ENCODE data around the gene ST8SIA2. TPM values are rescaled to one million over a fixed set of nuclear protein-coding genes. Genes with fewer than 3 reads are reported as not detected.
"Not testable (repeated sequence)": the region's sequence is repeated elsewhere in the genome, so short reads cannot be mapped to it uniquely, and the experiment has no call there.

The ST8SIA2 gene
- polyA plus RNA-seq, 1 donor from 2014 or later, result not detected

GRCh38 chr15:92471288-92471687 lies 77.6 kb downstream of the ST8SIA2 start:
- Mint-ChIP-seq H3K27me3 (peaks cover 5% of the 10 kb centered on the region), H3K4me1 (no peaks in the 10 kb centered on the region), H3K4me3 (no peak overlapping the region), H3K36me3 (no peaks in the 10 kb centered on the region), H3K27ac (no peak overlapping the region), H3K9me3 (no peaks in the 10 kb centered on the region)

- Mint-ChIP-seq H3K4me3 (no peak overlapping the region), H3K4me1 (no peaks in the 10 kb centered on the region)
Measured at GRCh38 chr15:92473756-92474155, 80.1 kb downstream of the ST8SIA2 start.

GRCh38 chr15:92479730-92480129 lies 86.0 kb downstream of the ST8SIA2 start:
- H3K4me3 Mint-ChIP-seq, H3K9me3 Mint-ChIP-seq, H3K36me3 Mint-ChIP-seq, H3K4me1 Mint-ChIP-seq, H3K27me3 Mint-ChIP-seq, H3K27ac Mint-ChIP-seq: not testable (repeated sequence)

More at GRCh38 chr15:92473756-92474155, 80.1 kb downstream of the ST8SIA2 start:
- Mint-ChIP-seq H3K36me3 (no peaks in the 10 kb centered on the region), H3K9me3 (no peaks in the 10 kb centered on the region), H3K27ac (no peak overlapping the region), H3K27me3 (peaks cover 12% of the 10 kb centered on the region)

- no peaks in the 10 kb centered on the region for H3K4me1 Mint-ChIP-seq
- H3K27ac Mint-ChIP-seq, result no peak overlapping the region
- H3K27me3 Mint-ChIP-seq, result peaks cover 9% of the 10 kb centered on the region
- H3K4me3 Mint-ChIP-seq, result no peak overlapping the region
- peaks cover 0 to 2% (median 0%) of the 10 kb centered on the region in 3 donors for H3K9me3 Mint-ChIP-seq
- H3K36me3 Mint-ChIP-seq, result no peaks in the 10 kb centered on the region
Measured at GRCh38 chr15:92480361-92480760, 86.7 kb downstream of the ST8SIA2 start.

GRCh38 chr15:92485441-92485840 lies 91.8 kb downstream of the ST8SIA2 start:
- H3K9me3 Mint-ChIP-seq, result peaks cover 2 to 10% (median 3%) of the 10 kb centered on the region in 3 donors
- H3K27me3 Mint-ChIP-seq, result no peaks in the 10 kb centered on the region
- H3K27ac Mint-ChIP-seq, result peak overlapping the region in 1 of 3 donors; percentile 3
- no peaks in the 10 kb centered on the region for H3K36me3 Mint-ChIP-seq
- H3K4me1 Mint-ChIP-seq, result no peaks in the 10 kb centered on the region
- H3K4me3 Mint-ChIP-seq, result no peak overlapping the region

- H3K9me3 Mint-ChIP-seq, result peaks cover 0 to 17% (median 6%) of the 10 kb centered on the region in 3 donors
- H3K4me3 Mint-ChIP-seq, result no peak overlapping the region
- H3K27ac Mint-ChIP-seq, result no peak overlapping the region
- no peaks in the 10 kb centered on the region for H3K36me3 Mint-ChIP-seq
- H3K27me3 Mint-ChIP-seq, result peaks cover 4% of the 10 kb centered on the region
- no peaks in the 10 kb centered on the region for H3K4me1 Mint-ChIP-seq
Measured at GRCh38 chr15:92492551-92493115, 99.0 kb downstream of the ST8SIA2 start.

- H3K27me3 Mint-ChIP-seq, result peaks cover 5% of the 10 kb centered on the region
- H3K27ac Mint-ChIP-seq, result no peak overlapping the region
- no peaks in the 10 kb centered on the region for H3K4me1 Mint-ChIP-seq
- H3K36me3 Mint-ChIP-seq, result no peaks in the 10 kb centered on the region
- peaks cover 0 to 13% (median 6%) of the 10 kb centered on the region in 3 donors for H3K9me3 Mint-ChIP-seq
- no peak overlapping the region for H3K4me3 Mint-ChIP-seq
Measured at GRCh38 chr15:92494806-92495336, 101.2 kb downstream of the ST8SIA2 start.

- H3K4me3 Mint-ChIP-seq, result no peak overlapping the region
- no peaks in the 10 kb centered on the region for H3K4me1 Mint-ChIP-seq
- H3K27ac Mint-ChIP-seq, result no peak overlapping the region
- peaks cover 0 to 7% (median 7%) of the 10 kb centered on the region in 3 donors for H3K9me3 Mint-ChIP-seq
- H3K36me3 Mint-ChIP-seq, result no peaks in the 10 kb centered on the region
- H3K27me3 Mint-ChIP-seq, result peaks cover 5% of the 10 kb centered on the region
Measured at GRCh38 chr15:92495446-92495845, 101.8 kb downstream of the ST8SIA2 start.

GRCh38 chr15:92499731-92500530 lies 106.2 kb downstream of the ST8SIA2 start:
- no peak overlapping the region for H3K27ac Mint-ChIP-seq
- H3K27me3 Mint-ChIP-seq, result peaks cover 6% of the 10 kb centered on the region
- no peaks in the 10 kb centered on the region for H3K4me1 Mint-ChIP-seq
- H3K9me3 Mint-ChIP-seq, result peaks cover 0 to 3% (median 0%) of the 10 kb centered on the region in 3 donors
- H3K4me3 Mint-ChIP-seq, result no peak overlapping the region
- H3K36me3 Mint-ChIP-seq, result no peaks in the 10 kb centered on the region

- H3K4me3 Mint-ChIP-seq, result no peak overlapping the region
- H3K36me3 Mint-ChIP-seq, result no peaks in the 10 kb centered on the region
- no peak overlapping the region for H3K27ac Mint-ChIP-seq
- no peaks in the 10 kb centered on the region for H3K4me1 Mint-ChIP-seq
- H3K9me3 Mint-ChIP-seq, result peaks cover 2 to 6% (median 3%) of the 10 kb centered on the region in 3 donors
- peaks cover 3% of the 10 kb centered on the region for H3K27me3 Mint-ChIP-seq
Measured at GRCh38 chr15:92502336-92502735, 108.7 kb downstream of the ST8SIA2 start.

GRCh38 chr15:92502930-92503857 lies 109.5 kb downstream of the ST8SIA2 start:
- Mint-ChIP-seq H3K4me1 (no peaks in the 10 kb centered on the region), H3K36me3 (no peaks in the 10 kb centered on the region), H3K9me3 (peaks cover 2 to 11% (median 6%) of the 10 kb centered on the region in 3 donors), H3K27ac (no peak overlapping the region), H3K4me3 (no peak overlapping the region), H3K27me3 (peaks cover 1% of the 10 kb centered on the region)

GRCh38 chr15:92503889-92504288 lies 110.2 kb downstream of the ST8SIA2 start:
- Mint-ChIP-seq H3K9me3 (peaks cover 2 to 12% (median 6%) of the 10 kb centered on the region in 3 donors), H3K4me3 (no peak overlapping the region), H3K27me3 (peaks cover 1% of the 10 kb centered on the region), H3K27ac (no peak overlapping the region), H3K36me3 (no peaks in the 10 kb centered on the region), H3K4me1 (no peaks in the 10 kb centered on the region)

GRCh38 chr15:92505611-92506010 lies 111.9 kb downstream of the ST8SIA2 start:
- peaks cover 2 to 12% (median 4%) of the 10 kb centered on the region in 3 donors for H3K9me3 Mint-ChIP-seq
- no peaks in the 10 kb centered on the region for H3K4me1 Mint-ChIP-seq
- H3K27me3 Mint-ChIP-seq, result peaks cover 1% of the 10 kb centered on the region
- no peak overlapping the region for H3K4me3 Mint-ChIP-seq
- H3K36me3 Mint-ChIP-seq, result no peaks in the 10 kb centered on the region
- H3K27ac Mint-ChIP-seq, result no peak overlapping the region

GRCh38 chr15:92506506-92506905 lies 112.8 kb downstream of the ST8SIA2 start:
- no peak overlapping the region for H3K4me3 Mint-ChIP-seq
- no peaks in the 10 kb centered on the region for H3K4me1 Mint-ChIP-seq
- H3K27me3 Mint-ChIP-seq, result no peaks in the 10 kb centered on the region
- peaks cover 2 to 13% (median 4%) of the 10 kb centered on the region in 3 donors for H3K9me3 Mint-ChIP-seq
- H3K36me3 Mint-ChIP-seq, result no peaks in the 10 kb centered on the region
- H3K27ac Mint-ChIP-seq, result no peak overlapping the region

Data from IgD-negative memory B cell (primary cell).